HG03108 (cell line): Measurements from ENCODE around the gene CD9.

Experiments used
- ATAC-seq: cut with Tn5 transposase; IDR thresholded peaks from one replicate; pipeline ENCODE4 v1.9.1; 2021; ENCODE audit warnings: moderate library complexity; ENCODE audit not compliant: unreplicated experiment

CD9 gene

DNA sequence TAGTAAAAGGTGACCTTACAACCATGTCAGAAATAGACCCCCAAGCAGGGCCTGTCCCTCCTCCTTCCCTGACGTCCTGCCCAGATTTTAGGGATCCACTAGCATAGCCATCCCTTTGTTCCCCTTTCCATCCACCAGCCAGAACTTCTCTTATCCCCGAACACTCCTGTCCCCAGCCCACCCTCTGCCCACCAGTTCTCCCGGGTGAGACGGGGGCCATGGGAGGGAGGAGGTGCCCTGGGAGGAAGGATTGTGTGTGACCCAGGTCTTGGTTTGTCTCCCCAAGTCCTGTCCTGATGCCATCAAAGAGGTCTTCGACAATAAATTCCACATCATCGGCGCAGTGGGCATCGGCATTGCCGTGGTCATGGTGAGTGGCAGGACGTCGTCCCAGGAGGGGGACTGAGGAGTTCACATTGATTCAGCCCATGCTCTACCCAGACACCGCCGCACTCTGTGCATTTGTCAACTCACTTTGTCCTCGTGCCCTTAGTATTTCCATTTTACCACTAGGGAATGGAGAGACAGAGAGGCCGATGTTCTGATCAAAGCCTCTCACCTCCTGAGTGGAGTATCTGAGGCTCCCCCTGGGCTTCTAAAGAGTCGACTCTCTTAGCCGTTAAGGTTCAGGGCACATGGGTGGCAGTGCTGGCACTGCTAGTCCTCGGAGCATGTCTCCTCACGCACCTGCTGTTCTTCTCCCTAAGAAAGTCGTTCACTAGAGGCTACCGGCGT is 35.9 kb downstream of the CD9 start:
- ATAC-seq = no peak

GRCh38 chr12:6236641-6236940 is 36.4 kb downstream of the CD9 start:
- ATAC-seq = no peak

- no peak for ATAC-seq
Observed at GRCh38 chr12:6237830-6238229, 37.6 kb downstream of the CD9 start.

DNA sequence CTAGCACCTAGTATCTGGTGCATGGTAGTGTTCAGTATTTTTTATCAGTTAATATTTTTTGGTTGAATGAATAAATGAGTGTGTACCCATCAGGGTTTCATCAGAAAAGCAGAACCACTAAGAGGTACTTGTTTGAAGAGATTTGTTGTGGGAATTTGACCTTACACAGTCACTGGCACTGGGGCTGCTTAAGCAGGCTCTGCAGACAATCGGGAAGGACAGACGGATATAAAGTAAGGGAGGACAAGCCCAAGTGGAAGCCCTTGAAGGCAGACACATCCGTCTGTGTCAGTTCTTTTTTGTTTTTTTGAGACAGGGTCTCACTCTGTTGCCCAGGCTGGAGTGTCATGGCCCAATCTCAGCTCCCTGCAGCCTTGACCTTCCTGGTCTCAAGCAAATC is 38.7 kb downstream of the CD9 start:
- ATAC-seq = no peak

GRCh38 chr12:6241495-6241894 is 41.3 kb downstream of the CD9 start:
- ATAC-seq = no peak

- ATAC-seq = no peak
Observed at GRCh38 chr12:6249580-6249979, 49.4 kb downstream of the CD9 start.

DNA sequence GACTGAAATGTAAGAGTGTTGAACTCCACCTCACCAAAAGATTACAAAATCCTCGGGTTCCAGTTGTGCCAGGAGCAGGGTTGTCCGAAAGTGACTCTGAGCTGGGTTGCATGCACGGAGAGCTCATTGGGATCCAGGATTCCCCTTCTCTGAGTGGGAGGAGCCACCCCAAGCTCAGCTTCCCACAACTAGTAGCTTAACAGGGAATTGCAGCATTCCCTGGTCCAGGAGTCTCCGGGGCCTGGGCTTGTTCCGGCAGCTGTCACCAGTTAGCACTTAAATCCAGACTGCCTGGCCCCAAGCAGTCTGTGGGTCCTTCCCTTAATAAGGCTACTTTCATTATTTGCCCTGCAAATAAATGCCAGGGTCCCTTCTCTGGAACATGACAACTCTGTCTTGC is 50.1 kb downstream of the CD9 start:
- ATAC-seq = no peak

DNA sequence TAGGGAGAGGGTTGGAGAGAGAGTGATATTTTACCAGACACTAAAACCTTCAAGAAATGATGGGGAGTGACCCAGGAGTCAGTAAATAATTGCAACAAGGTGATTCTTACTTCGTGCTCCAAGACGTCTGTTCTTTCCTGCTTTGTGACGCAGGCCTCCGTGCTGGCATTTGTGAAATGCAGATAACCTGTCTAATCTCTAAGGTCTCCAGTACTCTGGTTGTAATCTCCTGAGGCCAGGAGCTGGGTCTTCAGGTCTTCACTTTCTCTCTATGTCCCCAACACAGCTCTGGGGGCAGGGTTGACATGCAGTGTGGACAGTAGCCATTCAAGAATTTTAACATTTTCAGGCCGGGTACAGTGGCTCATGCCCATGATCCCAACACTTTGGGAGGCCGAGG is 53.1 kb downstream of the CD9 start:
- no peak for ATAC-seq

- no peak for ATAC-seq
Observed at GRCh38 chr12:6254491-6254890, 54.3 kb downstream of the CD9 start.

- no peak for ATAC-seq
Observed at GRCh38 chr12:6257007-6257406, 56.8 kb downstream of the CD9 start.

DNA sequence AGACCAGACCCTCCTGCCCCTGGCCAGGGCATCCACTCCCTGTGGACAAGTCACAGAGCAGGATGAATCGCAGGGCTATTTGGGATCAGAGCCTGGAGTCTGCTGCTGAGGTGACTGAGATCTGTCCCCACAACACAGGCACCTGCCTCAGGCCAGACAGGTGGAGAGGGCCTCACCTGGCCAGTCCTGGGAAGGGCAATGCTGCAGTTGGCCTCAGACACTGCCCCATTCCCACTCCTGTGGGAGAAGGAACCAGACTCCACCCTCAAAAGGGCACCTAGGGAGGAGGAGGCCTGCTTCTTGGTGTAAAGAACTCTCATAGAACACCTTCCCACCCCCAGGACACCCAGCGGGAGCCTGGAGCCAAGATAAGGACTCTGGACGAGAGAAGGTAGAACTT is 62.0 kb downstream of the CD9 start:
- ATAC-seq = no peak

DNA sequence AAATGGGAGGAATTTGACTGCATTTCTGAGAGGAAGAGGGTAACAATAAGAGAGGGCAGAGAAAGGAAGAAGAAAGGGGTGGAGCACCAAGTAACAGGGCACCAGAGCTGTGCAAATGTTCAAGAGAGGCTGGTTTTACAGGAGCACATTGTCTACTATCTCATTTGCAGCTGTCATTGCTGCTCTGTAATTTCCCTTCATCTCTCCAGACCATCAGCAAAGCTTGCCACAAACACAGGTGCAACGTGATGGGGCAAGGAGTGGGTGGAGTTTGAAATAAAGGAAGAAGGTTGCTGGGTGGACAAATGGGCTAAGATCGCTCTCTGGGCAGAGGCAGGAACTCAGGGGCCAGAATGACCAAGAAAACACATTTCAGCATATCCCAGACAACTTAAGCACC is 62.4 kb downstream of the CD9 start:
- ATAC-seq = no peak

DNA sequence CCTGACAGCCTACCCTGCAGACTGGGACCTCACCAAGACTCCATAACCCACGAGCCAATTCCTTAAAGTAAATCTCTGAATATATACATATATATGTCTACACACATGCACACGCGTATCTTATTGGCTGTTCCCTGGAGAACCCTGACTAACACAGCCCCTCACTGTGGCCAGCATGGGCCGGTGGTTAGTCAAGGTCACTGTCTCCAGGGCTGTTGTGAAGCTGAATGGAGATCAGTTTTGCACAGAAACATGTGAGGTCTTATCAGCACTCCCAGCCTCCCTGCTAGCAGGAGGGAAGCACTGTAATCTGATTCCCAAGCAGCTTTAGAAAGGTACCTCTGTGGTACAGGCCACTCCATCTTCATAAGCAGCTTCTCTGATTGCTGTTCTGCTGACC is 63.7 kb downstream of the CD9 start:
- no peak for ATAC-seq

DNA sequence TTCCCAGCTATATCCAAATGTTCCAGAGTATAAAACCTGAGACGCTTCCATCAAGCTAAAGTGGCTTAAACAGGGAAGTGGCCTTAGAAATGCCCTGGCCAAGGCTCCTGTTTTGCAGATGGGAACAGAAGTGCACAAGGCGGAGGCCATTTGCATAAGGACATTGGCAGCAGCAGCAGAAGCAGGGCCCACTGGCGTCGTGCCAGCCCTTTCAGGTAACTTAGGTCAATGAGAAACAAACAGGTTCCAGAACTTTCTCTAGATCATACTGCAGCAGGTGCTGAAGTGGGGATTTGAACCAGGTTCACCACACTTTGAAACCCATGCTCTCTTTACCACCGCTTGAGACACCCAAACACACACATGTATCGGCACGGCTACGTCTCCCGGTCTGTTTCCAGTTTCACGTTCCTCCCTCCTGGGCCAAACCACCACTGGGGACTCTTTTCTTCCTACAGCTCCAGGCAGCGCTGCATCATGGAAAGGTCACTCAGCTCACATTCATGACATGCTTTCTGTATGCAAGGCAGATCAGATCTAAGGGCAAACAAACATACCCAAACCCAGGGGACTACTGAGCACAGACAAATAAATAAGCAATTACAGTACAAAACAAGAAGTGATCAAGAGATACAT is 64.3 kb downstream of the CD9 start:
- ATAC-seq = no peak

- no peak for ATAC-seq
Observed at GRCh38 chr12:6265038-6265405, 64.8 kb downstream of the CD9 start.

GRCh38 chr12:6266541-6266966 is 66.4 kb downstream of the CD9 start:
- ATAC-seq = no peak

GRCh38 chr12:6266971-6267721 is 66.9 kb downstream of the CD9 start:
- no peak for ATAC-seq

- no peak for ATAC-seq
Observed at GRCh38 chr12:6268484-6269157, 68.4 kb downstream of the CD9 start.

DNA sequence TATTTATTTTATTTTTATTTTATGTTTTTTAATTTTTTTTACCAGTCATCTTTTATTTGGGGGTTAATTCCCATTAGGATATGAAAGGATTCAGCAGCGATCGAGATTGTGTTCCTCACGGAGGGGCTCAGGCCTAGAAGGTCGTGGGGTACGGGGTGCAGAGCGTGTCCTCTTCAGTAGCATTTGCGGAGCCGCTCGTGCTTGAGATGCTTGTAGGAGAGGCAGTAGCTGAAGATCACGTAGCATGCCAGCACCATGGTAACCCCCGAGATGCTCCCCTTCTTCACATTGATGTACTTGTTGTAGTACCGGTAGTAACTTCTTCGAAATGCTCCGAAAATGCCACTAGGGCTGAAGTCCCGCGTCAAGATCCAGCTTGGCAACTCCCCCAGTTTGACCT is 69.8 kb downstream of the CD9 start:
- no peak for ATAC-seq

- no peak for ATAC-seq
Observed at GRCh38 chr12:6271281-6271680, 71.1 kb downstream of the CD9 start.

- no peak for ATAC-seq
Observed at GRCh38 chr12:6272300-6273204, 72.4 kb downstream of the CD9 start.
